ENCODE results near the gene DLEU7.

Gene DLEU7

GRCh38 chr13:50779443-50780200 lies 63.9 kb downstream of the DLEU7 start:
- H3K4me1 ChIP-seq: no peaks in the 10 kb centered on the region
- no peaks in the 10 kb centered on the region for H3K36me3 ChIP-seq (ENCODE audit: control insufficient read depth, insufficient read depth, low read length)
- no peak for TF ChIP-seq CTCF (IDR thresholded peaks at IDR 0.05)
- H3K4me2 ChIP-seq (ENCODE audit: low read length): no peak overlapping the region
- no peaks in the 10 kb centered on the region for H3K79me2 ChIP-seq
- no peak overlapping the region for H3K4me3 ChIP-seq (ENCODE audit: low read depth, low read length)
- no peaks in the 10 kb centered on the region for H3K9me3 ChIP-seq (ENCODE audit: control insufficient read depth, low read length)
- no peak overlapping the region for H2AFZ ChIP-seq
- no peak overlapping the region for H3K9ac ChIP-seq
- peaks cover 2% of the 10 kb centered on the region for H3K27me3 ChIP-seq (ENCODE audit: control insufficient read depth, insufficient read depth, low read length)
- no peak overlapping the region for H3K27ac ChIP-seq

Data from parathyroid adenoma (tissue), 2 donors.